C1 segment of cervical spinal cord (tissue), 14 donors: ENCODE measurements around the gene ADSS1.

Experiments
- DNase-seq, 14 donors: peaks; one replicate each; lab custom pipeline; 2025; lab: John Stamatoyannopoulos, UW

Gene ADSS1

DNA sequence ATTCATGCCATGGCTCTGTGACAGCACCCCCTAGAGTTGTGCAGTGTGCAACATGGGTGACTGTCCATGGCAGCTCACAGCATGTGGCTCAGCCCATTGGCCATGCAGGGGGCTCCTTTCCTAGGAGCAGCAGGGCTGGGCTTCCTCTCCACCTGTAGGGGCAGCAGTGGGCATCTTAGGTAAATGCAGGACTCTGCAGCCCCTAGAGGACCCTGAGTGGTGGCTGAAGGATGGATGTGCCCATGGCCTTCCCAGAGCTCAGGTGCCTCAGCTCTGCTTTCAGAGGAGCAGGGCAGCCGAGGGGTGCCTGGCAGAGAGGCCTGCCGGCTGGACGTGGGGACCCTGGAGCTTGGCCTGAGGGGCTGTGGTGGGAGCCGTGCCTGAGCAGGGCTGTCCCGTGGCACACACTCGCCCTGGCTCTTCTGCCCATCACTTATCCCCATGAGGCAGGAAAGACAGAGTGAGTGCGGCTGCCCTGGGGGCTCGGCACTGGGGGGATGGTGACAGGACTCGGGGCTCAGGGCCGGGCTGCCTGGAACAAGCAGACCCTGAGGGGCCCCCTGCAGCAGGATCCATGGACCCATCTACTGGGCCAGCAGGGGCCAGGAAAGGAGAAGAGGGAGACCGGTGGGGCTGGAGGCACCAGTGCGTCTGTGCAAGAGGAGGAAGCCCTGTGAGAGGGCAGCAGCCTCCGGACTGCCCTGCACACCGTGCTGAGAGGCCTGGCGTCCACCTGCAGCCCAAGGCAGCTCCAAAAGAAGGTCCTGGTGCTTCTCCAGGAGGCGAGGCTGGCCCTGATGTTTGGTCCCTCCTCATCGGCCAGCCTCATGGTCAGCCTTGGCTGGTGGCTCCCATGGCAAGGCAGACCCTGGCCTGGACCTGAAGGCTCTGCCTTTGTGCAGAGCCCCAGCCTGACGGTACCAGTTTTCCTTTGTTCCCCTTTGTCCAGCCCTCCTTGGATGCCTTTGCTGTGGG lies 7.6 kb downstream of the ADSS1 start:
- no peak for DNase-seq

DNA sequence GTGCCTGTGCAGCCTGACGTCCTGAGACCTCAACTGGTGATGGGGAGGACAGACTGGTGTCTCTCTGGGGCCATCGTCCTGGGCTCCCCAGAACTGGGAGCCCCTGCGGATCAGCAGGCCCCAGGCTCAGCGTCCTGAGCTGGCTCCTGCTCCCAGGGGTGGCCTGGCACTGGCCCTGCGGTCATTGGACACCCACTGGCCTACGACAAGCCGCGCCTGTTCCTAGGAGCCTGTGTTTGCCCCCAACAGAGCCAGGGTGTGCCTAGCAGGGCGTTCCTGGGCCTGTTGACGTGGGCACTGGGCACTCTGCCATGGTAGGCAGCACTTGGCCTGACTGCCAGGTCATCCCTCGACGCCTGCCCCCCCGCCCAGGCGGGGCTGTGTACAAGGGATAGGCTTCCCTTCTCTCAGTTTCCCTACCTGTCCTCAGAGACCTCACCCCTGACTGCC lies 8.4 kb downstream of the ADSS1 start:
- peak in 5 of 14 donors; percentile 16 to 46 (median 34) for DNase-seq

DNA sequence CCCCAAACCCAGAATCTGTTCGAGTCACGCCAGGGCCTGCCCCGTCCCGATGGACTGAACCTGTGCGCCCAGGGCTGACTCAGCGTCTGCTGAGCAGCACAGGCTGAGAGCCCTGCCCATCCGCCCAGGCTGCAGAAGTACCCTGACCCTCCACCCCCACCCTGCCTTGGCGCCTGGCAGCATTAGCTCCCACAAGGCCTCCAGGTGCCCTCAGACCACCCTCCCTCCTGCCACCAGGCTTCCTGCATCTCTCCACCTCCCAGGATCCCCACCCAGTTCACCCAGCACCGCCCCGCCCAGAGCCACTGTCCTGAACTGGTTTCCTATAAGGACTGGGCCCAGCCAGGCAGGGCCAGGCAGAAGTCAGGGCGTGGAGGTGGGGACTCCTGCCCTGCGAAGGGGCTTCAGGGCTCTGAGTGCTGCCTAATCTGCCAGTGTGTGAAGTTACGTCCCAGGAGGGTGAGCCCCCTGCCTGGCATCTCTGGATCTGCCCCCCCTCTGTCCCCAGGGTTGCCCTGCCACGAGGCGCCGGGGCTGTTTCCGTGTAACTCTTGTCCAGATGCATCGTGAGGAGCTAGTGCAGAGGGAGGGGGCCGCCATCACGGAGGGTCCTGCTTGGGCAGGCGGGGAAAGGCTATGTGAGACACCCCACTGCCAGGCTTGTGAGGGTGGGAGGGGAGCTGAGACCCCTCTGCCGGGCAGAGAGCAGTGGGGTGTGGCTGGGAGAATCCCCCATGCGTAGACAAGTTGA lies 9.1 kb downstream of the ADSS1 start:
- DNase-seq, result no peak

DNA sequence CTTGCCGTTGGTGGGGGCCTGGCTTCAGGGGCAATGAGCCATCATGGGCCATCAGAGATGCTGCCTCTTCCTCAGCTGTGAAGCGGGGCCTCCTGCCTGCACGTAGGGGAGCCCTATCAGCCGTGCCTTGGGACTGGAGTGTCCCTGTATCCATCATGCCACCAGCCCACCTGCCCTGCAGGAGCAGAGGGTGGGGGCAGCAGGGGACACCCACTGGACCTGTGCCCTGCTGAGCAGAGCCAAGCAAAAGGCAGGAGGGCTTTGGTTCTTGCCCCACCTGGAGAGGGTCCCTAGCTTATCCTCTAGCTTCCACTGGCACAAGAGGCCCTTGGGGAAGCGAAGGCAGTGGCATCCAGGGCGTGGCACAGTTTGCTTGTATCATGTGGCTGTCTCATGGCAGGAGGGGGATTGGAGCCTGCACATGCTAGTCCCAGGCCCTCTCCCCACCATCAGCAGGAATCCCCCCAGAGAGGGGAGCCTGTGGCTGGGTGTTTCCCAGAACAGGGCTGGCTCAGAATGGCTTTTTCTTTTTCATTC lies 10.1 kb downstream of the ADSS1 start:
- DNase-seq, result no peak

DNA sequence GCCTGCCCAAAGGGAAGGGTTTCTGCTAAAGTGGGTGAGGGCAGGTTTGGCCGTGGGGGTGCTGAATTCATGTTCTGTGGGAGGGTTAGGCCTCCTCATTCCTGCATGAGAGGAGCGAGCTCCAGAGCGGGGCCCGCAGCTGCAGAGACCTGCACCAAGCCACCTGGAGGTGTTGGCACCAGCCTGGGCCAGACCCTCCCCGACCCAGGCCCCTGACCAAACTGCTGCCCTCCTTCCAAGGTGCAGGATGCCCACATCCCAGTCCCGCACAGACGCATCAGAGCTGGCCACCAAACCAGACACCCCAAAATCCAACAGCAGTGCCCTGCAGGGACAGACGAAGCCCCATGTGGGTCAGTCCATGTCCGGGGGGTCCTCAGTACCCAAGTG lies 10.6 kb downstream of the ADSS1 start:
- no peak for DNase-seq

DNA sequence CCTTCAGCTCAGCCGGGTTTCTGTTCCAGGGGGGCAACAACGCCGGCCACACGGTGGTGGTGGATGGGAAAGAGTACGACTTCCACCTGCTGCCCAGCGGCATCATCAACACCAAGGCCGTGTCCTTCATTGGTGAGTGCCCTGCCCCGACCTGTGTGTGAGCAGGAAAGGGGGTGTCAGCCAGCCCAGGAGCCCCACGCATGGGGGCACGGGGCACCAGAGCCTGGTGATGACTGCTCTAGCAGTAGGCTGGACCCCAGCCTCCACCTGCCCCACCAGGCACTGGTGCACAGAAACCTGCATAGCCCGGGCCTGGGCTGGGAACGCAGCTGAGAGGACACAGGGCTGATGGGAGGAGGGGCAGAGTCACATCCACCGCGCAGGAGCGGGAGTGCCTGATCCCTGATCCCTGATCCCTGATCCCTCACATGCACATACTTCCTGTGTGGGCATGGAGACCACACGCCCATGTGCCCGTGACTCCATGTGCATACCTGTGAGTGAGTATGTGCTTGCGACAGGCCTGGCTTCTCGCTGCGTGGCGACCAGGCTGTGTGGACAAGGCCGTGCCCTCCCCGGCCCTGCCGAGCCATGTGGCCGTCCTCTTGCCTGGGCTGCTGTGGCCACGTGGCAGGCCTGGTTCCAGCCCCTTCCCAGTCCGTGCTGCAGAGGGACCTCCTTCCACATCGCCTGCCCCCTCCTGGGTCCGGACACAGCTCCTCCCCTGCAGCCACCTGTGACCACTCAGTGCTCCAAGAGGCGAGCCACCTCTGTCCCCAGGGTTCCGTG lies 11.2 kb downstream of the ADSS1 start:
- no peak for DNase-seq

DNA sequence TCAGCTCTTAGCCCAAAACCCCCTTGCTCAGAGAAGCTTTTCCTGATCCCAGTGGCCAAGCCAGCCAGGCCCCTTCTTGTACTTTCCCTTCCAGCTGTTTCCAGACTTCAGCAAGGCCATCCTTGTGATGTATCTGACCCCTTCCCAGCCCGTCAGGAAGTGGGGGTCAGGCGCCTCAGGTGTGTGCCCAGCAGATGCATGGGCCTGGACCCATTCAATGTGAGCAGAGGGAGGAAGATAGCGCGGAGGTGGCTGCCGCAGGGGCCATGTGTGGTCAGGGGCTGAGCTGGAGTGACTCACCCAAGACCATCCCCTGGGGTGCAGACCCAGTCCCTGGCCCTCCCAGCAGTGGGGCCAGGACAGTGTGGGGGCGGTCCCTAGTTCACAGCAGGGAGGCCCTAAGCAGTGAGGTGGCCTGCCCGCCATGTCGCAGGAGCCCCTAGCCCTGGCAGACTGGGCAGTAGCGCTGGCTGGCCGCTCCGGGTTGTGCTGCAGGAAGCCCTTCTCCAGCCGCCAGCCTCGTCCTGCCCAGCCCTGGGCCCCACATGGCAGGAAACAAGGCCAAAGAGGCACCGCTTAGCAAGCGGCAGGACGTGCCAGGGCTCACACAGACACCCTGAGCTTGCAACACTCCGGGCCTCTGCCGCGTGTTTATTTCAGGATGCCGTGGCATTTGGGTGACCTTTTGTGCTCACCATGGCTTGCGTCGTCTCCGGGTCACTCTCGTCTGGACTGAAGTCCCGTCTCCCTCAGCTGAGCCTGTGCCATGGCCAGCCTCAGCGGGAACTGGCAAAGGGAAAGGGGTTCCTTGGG lies 12.0 kb downstream of the ADSS1 start:
- peak in 13 of 14 donors; percentile 12 to 91 (median 62) for DNase-seq

DNA sequence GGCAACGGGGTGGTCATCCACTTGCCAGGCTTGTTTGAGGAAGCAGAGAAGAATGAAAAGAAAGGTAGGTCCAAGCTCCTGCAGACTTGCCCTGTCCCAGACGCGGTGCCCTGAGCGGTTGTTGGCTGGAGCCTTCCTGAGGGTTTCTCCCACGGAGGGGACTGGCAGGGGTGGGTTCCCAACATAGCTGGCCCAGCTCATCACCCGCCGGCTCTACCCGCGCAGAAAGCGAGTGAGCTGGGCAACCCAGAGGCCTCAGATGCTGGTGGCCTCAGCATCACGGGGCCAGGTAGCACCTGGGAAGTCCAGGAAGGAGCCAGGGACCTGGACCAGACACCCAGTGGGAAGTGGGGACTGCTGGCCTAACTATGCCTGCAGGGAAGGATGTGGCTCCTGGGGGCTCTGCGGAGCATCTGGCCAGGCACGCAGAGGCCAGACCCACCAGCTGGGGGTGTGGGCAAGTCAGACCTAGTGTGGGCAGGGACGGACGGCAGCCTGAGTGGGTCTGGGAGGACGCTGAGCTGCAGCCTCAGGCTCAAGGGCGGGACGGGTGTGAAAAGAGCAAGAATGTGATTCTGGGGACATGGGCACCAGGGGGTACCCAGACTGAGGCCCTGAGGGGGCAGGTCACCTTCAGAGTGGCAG lies 14.5 kb downstream of the ADSS1 start:
- DNase-seq, result no peak

DNA sequence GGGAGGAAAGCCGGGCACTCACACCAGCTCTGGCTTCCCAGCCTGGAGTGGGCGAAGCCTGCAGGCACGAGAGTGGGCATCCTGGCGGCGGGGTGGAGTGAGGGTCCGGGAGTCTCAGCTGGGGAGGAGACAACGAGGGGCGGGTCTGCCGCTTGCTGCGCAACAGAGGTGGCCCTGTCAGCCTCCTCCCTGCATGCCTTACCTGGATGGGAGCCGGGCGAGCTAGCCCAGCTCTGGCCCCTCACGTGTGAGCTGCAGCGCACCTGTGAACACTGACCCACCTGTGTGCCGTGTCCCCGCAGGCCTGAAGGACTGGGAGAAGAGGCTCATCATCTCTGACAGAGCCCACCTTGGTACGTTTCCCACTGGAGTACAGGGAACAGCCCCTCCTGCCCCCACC lies 15.0 kb downstream of the ADSS1 start:
- DNase-seq, result no peak

DNA sequence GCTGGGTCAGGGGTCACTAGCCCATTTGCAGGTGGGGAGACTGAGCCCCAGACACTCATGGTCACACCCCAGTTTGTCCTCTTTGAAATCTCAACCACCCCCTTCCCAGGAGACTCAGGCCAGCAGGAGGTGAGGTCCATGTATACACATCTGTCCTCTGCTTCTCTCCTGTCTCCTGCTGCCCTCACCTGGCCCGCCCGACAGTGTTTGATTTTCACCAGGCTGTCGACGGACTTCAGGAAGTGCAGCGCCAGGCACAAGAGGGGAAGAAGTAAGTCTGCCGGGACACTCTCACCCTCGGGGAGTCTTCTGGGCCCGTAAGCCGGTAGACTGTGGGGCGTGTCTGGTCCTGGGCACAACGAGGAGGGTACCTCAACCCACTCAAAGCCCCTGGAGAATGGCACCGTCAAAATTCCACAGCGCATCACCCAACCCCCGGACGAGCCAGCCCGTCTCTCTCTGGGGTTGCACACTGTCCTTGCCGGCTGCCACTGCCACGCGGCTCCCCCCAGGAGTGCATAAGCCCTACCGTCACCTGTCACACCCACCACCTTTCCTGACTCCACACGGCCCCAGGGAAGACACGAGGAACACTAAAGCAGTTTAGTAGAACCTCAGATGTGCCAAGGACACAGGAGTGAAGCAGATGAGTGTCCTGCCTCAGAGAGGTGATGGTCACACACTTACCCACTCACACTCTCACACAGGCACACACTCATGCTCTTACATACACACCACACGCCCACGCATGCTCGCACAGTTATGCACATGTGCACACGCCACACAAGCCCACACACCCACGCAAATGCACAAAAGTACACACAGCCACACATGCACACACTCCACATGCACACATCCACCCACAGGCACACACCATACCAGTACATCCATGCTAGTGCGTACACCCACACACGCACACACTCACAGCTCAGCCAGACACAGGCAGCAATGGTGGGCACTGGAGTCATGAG lies 15.8 kb downstream of the ADSS1 start:
- DNase-seq, result no peak

DNA sequence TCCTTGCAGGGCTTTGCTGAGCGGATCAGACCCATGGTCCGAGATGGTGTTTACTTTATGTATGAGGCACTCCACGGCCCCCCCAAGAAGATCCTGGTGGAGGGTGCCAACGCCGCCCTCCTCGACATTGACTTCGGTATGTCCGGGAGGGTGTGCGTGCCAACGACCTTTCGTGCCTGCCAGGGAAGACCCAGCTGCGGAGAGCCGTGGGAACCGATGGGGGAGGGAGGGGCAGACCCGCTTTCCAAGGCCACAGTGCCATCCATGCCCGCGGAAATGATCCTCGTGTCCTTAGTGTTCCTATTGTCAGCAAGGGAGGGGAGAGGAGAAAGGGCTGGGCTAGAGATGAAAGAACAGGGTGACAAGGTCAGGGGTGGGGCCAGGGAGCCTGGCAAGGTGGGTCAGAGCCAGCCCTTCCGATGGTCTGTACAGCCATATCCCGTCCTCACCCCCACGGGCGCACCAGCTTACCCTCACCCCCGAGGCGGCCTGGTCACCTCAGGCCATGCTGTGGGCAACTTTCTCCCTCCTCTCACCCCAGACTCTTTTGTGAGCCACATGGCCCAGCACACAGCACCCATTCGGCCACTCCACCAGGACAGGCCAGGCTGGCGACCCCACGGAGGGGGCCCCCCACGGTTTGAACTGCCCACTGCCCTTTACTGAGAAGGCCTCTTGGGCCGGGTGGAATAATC lies 17.2 kb downstream of the ADSS1 start:
- no peak for DNase-seq

DNA sequence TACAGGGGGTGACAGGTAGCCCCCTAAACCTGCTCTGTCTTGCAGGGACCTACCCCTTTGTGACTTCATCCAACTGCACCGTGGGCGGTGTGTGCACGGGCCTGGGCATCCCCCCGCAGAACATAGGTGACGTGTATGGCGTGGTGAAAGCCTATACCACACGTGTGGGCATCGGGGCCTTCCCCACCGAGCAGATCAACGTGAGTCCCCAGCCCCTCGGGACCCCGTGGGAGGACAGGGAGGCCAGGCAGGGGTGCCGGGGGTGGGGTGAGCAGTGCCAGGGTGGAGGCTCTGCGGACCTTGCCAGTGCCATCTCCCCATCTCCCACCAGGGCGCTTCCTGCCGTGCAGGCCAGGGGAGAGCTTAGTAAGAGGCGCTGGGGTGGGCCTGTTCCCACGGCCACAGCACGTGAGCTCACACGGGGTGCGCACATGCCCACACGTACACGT lies 17.8 kb downstream of the ADSS1 start:
- DNase-seq, result no peak

DNA sequence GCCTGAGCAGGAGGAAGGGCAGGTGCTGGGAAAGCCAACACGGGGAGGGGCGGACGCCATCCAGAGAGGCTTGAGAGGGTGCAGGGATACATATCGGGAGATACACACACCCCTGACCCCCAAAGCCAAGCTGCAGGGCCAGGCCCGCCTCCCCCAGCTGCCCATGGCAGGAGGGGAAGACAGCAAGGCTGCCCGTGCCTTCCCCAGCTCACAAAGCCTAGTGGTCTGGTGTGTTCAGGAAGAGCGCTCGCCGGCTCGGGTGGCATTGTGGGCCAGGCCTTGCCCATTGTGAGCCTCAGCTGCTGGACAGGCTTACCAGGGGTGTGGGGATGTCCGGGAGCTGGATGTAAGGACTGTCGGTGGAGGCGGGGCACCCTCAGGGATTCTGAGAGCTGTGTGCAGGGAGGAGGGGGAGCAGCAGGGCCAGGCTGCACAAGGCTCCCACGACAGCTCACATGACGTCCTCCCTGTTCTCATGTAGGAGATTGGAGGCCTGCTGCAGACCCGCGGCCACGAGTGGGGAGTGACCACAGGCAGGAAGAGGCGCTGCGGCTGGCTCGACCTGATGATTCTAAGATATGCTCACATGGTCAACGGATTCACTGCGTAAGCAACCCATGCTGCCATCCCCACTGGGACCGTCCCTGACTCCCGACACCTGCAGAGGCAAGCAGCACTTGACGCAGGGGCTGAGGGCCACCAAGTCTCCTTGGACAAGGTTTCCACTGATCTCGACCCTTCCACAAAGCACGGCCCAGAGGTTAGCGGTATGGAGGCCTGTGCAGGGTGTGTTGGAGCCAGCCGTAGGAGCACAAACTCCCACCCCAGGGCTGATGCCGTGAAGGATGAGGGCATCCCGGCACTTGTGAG lies 18.8 kb downstream of the ADSS1 start:
- no peak for DNase-seq

DNA sequence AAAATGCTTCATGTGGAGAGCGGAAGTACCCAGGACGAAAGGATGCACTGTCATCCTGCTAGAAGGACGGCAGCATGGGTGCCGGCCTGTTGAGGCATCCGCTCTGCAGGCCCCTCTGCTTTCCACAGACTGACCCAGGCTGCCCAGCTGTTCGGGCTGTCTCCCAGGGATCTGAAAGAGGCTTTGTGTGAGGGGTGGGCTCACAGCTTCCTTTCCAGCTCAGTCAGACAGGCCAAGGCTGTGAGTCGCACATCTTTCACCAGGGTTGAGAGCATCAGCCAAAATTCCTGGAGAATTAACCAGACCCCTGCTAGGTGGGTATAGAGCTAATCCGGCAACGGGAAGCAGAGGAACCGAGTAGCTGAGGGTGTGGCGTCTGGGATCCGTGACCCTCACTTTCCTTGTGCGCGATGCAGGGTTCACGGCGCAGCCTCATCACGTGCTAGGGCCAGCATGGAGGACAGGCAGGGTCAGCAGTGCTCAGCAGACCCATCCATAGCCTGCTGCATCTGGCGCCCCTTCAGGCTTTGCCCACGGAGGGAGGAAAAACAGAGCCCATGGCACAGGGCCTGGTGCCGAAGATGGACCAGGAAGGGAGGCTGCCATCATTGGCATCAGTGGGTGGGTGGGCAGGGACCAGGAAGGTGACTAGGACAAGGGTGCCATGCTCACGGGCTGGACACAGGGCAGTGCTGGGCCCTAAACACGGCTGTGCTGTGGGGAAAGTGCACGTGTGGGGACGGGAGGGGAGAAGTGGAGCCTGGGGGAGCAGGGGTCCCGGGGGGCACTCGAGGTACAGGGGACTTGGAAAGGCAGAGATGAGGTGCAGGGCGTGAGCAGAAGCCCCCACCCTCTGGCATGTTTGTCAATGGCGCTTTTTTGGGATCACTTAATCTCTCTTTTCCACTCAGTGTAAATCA lies 19.7 kb downstream of the ADSS1 start:
- no peak for DNase-seq

DNA sequence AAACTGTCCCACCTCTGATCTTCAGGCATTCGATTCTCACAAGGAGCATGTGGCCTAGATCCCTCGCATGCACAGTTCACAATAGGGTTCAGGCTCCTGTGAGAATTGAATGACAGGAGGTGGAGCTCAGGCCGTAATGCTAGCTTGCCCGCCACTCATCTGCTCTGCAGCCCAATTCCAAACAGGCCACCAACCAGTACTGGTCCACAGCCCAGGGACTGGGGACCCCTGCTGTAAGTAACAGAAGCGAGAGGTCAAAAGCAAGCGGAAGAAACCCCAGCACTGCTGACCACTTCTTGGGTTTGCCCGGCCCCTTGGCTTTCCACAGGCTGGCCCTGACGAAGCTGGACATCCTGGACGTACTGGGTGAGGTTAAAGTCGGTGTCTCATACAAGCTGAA lies 20.5 kb downstream of the ADSS1 start:
- no peak for DNase-seq

DNA sequence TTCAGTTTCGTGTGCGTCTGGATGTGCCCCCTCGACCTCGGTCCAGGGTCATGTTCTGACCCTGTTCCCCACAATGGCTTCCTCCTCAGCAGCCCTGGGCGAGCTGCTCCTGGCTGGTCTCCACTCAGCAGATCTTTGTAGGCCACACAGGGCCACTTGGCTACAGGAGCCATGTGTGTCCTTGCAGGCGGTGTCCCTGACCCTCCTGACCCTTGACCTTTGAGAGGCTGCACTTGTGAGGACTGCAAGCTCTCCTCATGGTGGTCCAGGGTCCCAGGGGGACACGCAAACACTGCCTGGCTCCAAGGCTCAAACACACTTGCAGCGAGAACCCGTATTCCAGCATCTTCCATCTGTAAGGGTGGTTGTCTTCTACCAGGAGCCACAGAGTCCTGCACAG lies 21.4 kb downstream of the ADSS1 start:
- DNase-seq, result no peak
